ENCODE measurements around the gene PRKCE. TPM values are rescaled to one million over a fixed set of nuclear protein-coding genes. Genes with fewer than 3 reads are reported as not detected.

PRKCE gene
- total RNA-seq, 1 donor from 2014 or later = 21.0 TPM

GRCh38 chr2:45765007-45765727, 113.7 kb downstream of the PRKCE start:
- Histone ChIP-seq H3K4me3 (ENCODE audit: low read depth, low read length) (no peak overlapping the region), H3K27me3 (ENCODE audit: control insufficient read depth, insufficient read depth, low read length) (no peaks in the 10 kb centered on the region), H3K36me3 (ENCODE audit: control insufficient read depth, insufficient read depth, low read length) (no peaks in the 10 kb centered on the region)
- DNase-seq (ENCODE audit: low read depth) = no peak
- TF ChIP-seq CTCF (IDR thresholded peaks at IDR 0.05; ENCODE audit: insufficient read depth, low read length, poor library complexity, severe bottlenecking) = no peak

- no peaks in the 10 kb centered on the region for H3K36me3 ChIP-seq (ENCODE audit: control insufficient read depth, insufficient read depth, low read length)
- TF ChIP-seq CTCF (IDR thresholded peaks at IDR 0.05; ENCODE audit: insufficient read depth, low read length, poor library complexity, severe bottlenecking) = no peak
- no peaks in the 10 kb centered on the region for H3K27me3 ChIP-seq (ENCODE audit: control insufficient read depth, insufficient read depth, low read length)
- no peak overlapping the region for H3K4me3 ChIP-seq (ENCODE audit: low read depth, low read length)
- DNase-seq (ENCODE audit: low read depth) = no peak
Observed at GRCh38 chr2:45765728-45766254, 114.3 kb downstream of the PRKCE start.

GRCh38 chr2:45768208-45768607, 116.7 kb downstream of the PRKCE start:
- H3K36me3 ChIP-seq (ENCODE audit: control insufficient read depth, insufficient read depth, low read length) = no peaks in the 10 kb centered on the region
- H3K27me3 ChIP-seq (ENCODE audit: control insufficient read depth, insufficient read depth, low read length) = peaks cover 2% of the 10 kb centered on the region
- no peak for DNase-seq (ENCODE audit: low read depth)
- H3K4me3 ChIP-seq (ENCODE audit: low read depth, low read length) = no peak overlapping the region
- TF ChIP-seq CTCF (IDR thresholded peaks at IDR 0.05; ENCODE audit: insufficient read depth, low read length, poor library complexity, severe bottlenecking) = no peak

GRCh38 chr2:45769056-45769455, 117.6 kb downstream of the PRKCE start:
- DNase-seq (ENCODE audit: low read depth) = no peak
- TF ChIP-seq CTCF (IDR thresholded peaks at IDR 0.05; ENCODE audit: insufficient read depth, low read length, poor library complexity, severe bottlenecking) = no peak

GRCh38 chr2:45769854-45770576, 118.5 kb downstream of the PRKCE start:
- Histone ChIP-seq H3K36me3 (ENCODE audit: control insufficient read depth, insufficient read depth, low read length) (no peaks in the 10 kb centered on the region), H3K4me3 (ENCODE audit: low read depth, low read length) (no peak overlapping the region), H3K27me3 (ENCODE audit: control insufficient read depth, insufficient read depth, low read length) (peaks cover 2% of the 10 kb centered on the region)
- no peak for DNase-seq (ENCODE audit: low read depth)
- TF ChIP-seq CTCF (IDR thresholded peaks at IDR 0.05; ENCODE audit: insufficient read depth, low read length, poor library complexity, severe bottlenecking) = no peak

More at GRCh38 chr2:45769056-45769455, 117.6 kb downstream of the PRKCE start:
- Histone ChIP-seq H3K36me3 (ENCODE audit: control insufficient read depth, insufficient read depth, low read length) (no peaks in the 10 kb centered on the region), H3K4me3 (ENCODE audit: low read depth, low read length) (no peak overlapping the region), H3K27me3 (ENCODE audit: control insufficient read depth, insufficient read depth, low read length) (peaks cover 2% of the 10 kb centered on the region)
